ENCODE results near the gene UNC13A.

GRCh38 chr19:17716309-17716929, 28.3 kb upstream of the UNC13A start:
- no peak for TF ChIP-seq CTCF (IDR thresholded peaks at IDR 0.05)
- no peak for TF ChIP-seq POLR2A (IDR thresholded peaks at IDR 0.05)
- TF ChIP-seq EP300 (IDR thresholded peaks at IDR 0.05) = no peak

Data from sigmoid colon (tissue), 4 donors.